Prostate gland (tissue), 2 donors: ENCODE measurements around the gene ADAMTSL5. TPM values are rescaled to one million over a fixed set of nuclear protein-coding genes. Genes with fewer than 3 reads are reported as not detected.

Source experiments
- DNase-seq: peaks from one replicate; pipeline ENCODE4 v3.0.0-alpha.2; 2019; ENCODE audit warnings: low spot score
- H3K27ac ChIP-seq, 2 donors: fragments of 200-600 bp; sonication (generic); 2 replicates each; pipeline ENCODE4 v1.5.1; 2017 to 2019
- H3K27me3 ChIP-seq: fragments of 200-600 bp; sonication (generic); replicated peaks from 2 replicates; pipeline ENCODE4 v1.5.1; 2019; ENCODE audit not compliant: insufficient read depth
- H3K36me3 ChIP-seq, 2 donors: fragments of 200-600 bp; sonication (generic); 1 replicate in 1 of 2; 2 replicates in 1 of 2; pipeline versions ENCODE4 v1.5.1 to v1.8.1; 2017 to 2019
- H3K4me1 ChIP-seq: fragments of 200-600 bp; sonication (generic); replicated peaks from 2 replicates; pipeline ENCODE4 v1.5.1; 2019
- H3K4me3 ChIP-seq, 2 donors: fragments of 200-600 bp; sonication (generic); 2 replicates each; pipeline ENCODE4 v1.5.1; 2017 to 2019
- H3K9me3 ChIP-seq: fragments of 200-600 bp; sonication (generic); 2 replicates; pipeline ENCODE4 v1.5.1; 2017
- CTCF ChIP-seq, 4 experiments: fragments of 200-600 bp in 2 of 4; fragments of 450-650 bp in 2 of 4; sonication (generic) in 2 of 4; IDR thresholded peaks; 1 replicate in 3 of 4; 2 replicates in 1 of 4; pipeline ENCODE4 v1.5.1; 2016 to 2019; ENCODE audit warnings: antibody characterized with exemption in 4 of 4, mild to moderate bottlenecking in 2 of 4, moderate library complexity in 2 of 4
- POLR2A ChIP-seq: fragments of 450-650 bp; IDR thresholded peaks from one replicate; pipeline ENCODE4 v1.6.1; 2016; ENCODE audit warnings: antibody characterized with exemption, mild to moderate bottlenecking
- POLR2AphosphoS5 ChIP-seq: sonication (generic); formaldehyde crosslinking; IDR thresholded peaks from one replicate; pipeline ENCODE4 v1.6.1; 2017; ENCODE audit warnings: antibody characterized with exemption
- WGBS: methylation state at CpG from one replicate; pipeline ENCODE4 v1.1.5; 2018; 5-methylcytosine and 5-hydroxymethylcytosine counted together
- intact Hi-C: fragments of 100-400 bp; cut with DNase I; formaldehyde crosslinking; loops from one replicate; pipeline ENCODE4 v1.14.2; 2022
- total RNA-seq, 2 donors: library from RNA; depleted of rRNA; stranded (reverse); fragments of >200 nt; gene quantifications; one replicate each; pipeline ENCODE4 v1.1.0, GENCODE V29; 2016

Gene ADAMTSL5
- total RNA-seq, 2 donors from 2014 or later: 0.82 to 14.5 TPM

GRCh38 chr19:1466461-1467214, 46.2 kb downstream of the ADAMTSL5 start:
- Histone ChIP-seq H3K4me1 (peaks cover 22% of the 10 kb centered on the region), H3K9me3 (no peaks in the 10 kb centered on the region), H3K36me3 (no peaks in the 10 kb centered on the region), H3K4me3 (no peak overlapping the region), H3K27me3 (peaks cover 34% of the 10 kb centered on the region), H3K27ac (no peak overlapping the region)
- no peak for DNase-seq
- TF ChIP-seq POLR2AphosphoS5: no peak
- TF ChIP-seq CTCF (IDR thresholded peaks at IDR 0.05): no peak
- TF ChIP-seq POLR2A: no peak
- 35% methylated on average over 56 of the region's 70 CpGs for WGBS
- intact Hi-C loops: no loop called here

- H3K9me3 ChIP-seq: no peaks in the 10 kb centered on the region
- 39% methylated on average over 21 of the region's 41 CpGs for WGBS
- TF ChIP-seq CTCF (IDR thresholded peaks at IDR 0.05): no peak
- no peak for TF ChIP-seq POLR2AphosphoS5
- no peak for TF ChIP-seq POLR2A
- peaks cover 21% of the 10 kb centered on the region for H3K4me1 ChIP-seq
- no peak for DNase-seq
- H3K27ac ChIP-seq: no peak overlapping the region
- intact Hi-C loops: no loop called here
- no peak overlapping the region for H3K4me3 ChIP-seq
- no peaks in the 10 kb centered on the region for H3K36me3 ChIP-seq
- H3K27me3 ChIP-seq: peaks cover 31% of the 10 kb centered on the region
These were observed 46.8 kb downstream of the ADAMTSL5 start for GRCh38 chr19:1466018-1466460.

- Histone ChIP-seq H3K27ac (no peak overlapping the region), H3K9me3 (no peaks in the 10 kb centered on the region), H3K27me3 (peaks cover 26% of the 10 kb centered on the region), H3K4me3 (no peak overlapping the region), H3K4me1 (peaks cover 15% of the 10 kb centered on the region), H3K36me3 (no peaks in the 10 kb centered on the region)
- DNase-seq: peak; percentile 41
- intact Hi-C loops: no loop called here
- TF ChIP-seq CTCF (IDR thresholded peaks at IDR 0.05): peak in 3 of 4 experiments; percentile 9 to 61 (median 53)
- no peak for TF ChIP-seq POLR2AphosphoS5
- 43% methylated on average over 60 of the region's 83 CpGs for WGBS
These were observed 47.4 kb downstream of the ADAMTSL5 start for GRCh38 chr19:1465191-1466016.

GRCh38 chr19:1461862-1462261, 51.0 kb downstream of the ADAMTSL5 start:
- Histone ChIP-seq H3K36me3 (no peaks in the 10 kb centered on the region), H3K27ac (no peak overlapping the region), H3K4me1 (no peaks in the 10 kb centered on the region), H3K4me3 (no peak overlapping the region), H3K9me3 (no peaks in the 10 kb centered on the region), H3K27me3 (peaks cover 7% of the 10 kb centered on the region)
- no peak for TF ChIP-seq CTCF (IDR thresholded peaks at IDR 0.05)
- no peak for TF ChIP-seq POLR2AphosphoS5
- no peak for TF ChIP-seq POLR2A
- intact Hi-C loops: no loop called here
- DNase-seq: no peak
- WGBS: 94% methylated on average over 24 of the region's 24 CpGs
